Measurements from ENCODE around the gene CCNG2.

DNA sequence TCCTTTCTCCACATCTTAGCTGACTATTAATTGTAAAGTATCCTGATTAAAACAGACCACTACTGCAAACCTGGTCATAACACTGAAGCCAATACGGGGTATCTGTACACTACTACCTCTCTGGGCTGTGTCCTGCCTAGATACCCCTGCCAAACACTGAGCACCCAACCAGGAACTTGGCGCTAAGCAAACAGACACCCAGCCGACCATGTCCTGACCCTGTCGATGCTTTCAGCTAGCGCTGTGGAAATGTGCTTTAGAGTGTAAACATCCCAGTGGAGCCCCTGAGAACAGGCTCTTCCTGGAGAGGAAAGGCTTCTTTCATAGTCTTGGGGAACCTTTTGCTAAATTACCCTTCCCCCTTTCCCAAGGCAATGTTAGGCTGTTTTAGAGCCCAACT lies 52.9 kb downstream of the CCNG2 start:
- no peak for TF ChIP-seq POLR2A (IDR thresholded peaks at IDR 0.05; ENCODE audit: low read depth, low read length)
- TF ChIP-seq POLR2AphosphoS5 (IDR thresholded peaks at IDR 0.05; ENCODE audit: low read depth, low read length): no peak

All from GM12892 (cell line).